Erythroblast (primary cell): Measurements from ENCODE around the gene FAM3D.

Experiments
- GATA1 ChIP-seq: IDR thresholded peaks from 2 replicates; pipeline ENCODE4 v1.6.1; 2011; ENCODE audit warnings: low read depth, mild to moderate bottlenecking, control low read depth, low read length, moderate library complexity
- POLR2A ChIP-seq: IDR thresholded peaks from 2 replicates; pipeline ENCODE4 v1.6.1; 2011; ENCODE audit warnings: mild to moderate bottlenecking, low read length

DNA sequence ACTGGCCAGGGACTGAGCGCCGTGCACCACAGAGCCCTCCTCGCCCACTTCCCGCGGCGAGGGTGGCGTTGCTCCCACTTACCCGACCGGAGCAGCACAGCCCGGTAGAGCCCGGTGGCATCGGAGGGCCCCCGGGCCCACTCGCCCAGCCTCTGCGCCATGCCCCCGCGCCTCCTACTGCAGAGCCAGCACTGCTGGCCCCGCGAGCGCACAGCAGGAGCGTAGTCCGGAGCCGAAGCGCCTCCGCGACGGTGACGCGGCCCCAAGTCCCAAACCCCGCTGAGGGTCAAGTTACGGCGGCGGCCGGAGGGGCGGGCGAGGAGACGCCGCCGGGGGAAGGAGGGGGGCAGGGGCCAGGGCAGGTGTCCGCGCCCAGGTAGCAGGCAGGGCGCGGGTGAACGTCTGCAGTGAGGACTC lies 79.8 kb downstream of the FAM3D start:
- TF ChIP-seq POLR2A (no peak), GATA1 (no peak)
